Jurkat, Clone E6-1 (cell line): ENCODE measurements around the gene FAM107B. TPM values are rescaled to one million over a fixed set of nuclear protein-coding genes. Genes with fewer than 3 reads are reported as not detected.
"Not testable (repeated sequence)": the region's sequence is repeated elsewhere in the genome, so short reads cannot be mapped to it uniquely, and the experiment has no call there.

Experiments used
- DNase-seq: peaks from one replicate; pipeline ENCODE4 v3.0.0-alpha.2; 2011; ENCODE audit warnings: low read depth, low spot score
- H3K4me3 ChIP-seq: 2 replicates; pipeline ENCODE4 v1.5.1; 2011; ENCODE audit warnings: mild to moderate bottlenecking, low read length, control low read depth, moderate library complexity
- polyA plus RNA-seq: library from polyadenylated mRNA; unstranded; fragments of >200 nt; gene quantifications from one replicate; pipeline ENCODE4 v1.2.1, GENCODE V29; 2012; ENCODE audit warnings: missing spikeins; ENCODE audit not compliant: insufficient read length, insufficient read depth

Gene FAM107B
- 32.2 TPM for polyA plus RNA-seq

DNA sequence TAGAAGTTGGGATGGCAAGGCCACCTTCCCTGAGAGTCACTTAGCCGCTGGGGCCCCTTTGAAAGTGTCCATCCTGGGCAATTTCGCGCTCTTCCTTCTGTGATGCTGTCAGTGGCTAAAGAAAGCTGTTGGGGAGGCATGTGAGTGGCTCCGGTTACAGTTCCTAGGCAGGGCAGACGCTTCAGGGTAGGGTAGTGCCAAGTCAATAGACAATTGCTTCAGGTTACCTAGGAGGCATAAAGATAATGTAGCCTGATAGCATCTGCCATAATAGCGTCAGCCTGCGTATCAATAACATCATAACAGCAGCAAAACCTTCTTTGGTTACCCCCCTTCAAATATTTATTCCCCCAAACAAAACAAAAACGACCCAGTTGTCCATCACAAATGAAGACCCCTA, at the start of gene FAM107B:
Gene FAM107B, minus strand, starts transcription at position 101 of the 400 bp plus-strand sequence. CDS start 234 bp downstream, outside the sequence.
- no peak for DNase-seq

DNA sequence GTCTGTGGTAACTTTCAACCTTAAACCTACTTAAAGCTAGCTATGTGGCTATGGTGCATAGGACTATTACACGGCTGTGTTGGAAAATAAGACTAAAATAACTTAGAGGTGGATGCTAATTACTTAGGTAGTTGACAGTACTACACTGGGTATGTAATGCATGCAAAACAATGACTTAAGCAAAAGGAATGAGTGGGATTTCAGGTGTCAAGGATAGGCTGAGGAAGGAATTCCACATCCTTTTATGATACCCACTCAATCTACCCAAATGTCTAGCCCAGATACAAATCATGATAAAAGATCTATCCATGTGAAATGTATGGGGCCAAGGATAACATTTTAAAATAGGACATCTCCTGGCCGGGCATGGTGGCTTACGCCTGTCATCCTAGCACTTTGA, 49.3 kb upstream of the FAM107B start:
- H3K4me3 ChIP-seq: no peak overlapping the region
- no peak for DNase-seq

More for the DNA sequence above, at the start of gene FAM107B:
- H3K4me3 ChIP-seq: no peak within 1 kb of the TSS

DNA sequence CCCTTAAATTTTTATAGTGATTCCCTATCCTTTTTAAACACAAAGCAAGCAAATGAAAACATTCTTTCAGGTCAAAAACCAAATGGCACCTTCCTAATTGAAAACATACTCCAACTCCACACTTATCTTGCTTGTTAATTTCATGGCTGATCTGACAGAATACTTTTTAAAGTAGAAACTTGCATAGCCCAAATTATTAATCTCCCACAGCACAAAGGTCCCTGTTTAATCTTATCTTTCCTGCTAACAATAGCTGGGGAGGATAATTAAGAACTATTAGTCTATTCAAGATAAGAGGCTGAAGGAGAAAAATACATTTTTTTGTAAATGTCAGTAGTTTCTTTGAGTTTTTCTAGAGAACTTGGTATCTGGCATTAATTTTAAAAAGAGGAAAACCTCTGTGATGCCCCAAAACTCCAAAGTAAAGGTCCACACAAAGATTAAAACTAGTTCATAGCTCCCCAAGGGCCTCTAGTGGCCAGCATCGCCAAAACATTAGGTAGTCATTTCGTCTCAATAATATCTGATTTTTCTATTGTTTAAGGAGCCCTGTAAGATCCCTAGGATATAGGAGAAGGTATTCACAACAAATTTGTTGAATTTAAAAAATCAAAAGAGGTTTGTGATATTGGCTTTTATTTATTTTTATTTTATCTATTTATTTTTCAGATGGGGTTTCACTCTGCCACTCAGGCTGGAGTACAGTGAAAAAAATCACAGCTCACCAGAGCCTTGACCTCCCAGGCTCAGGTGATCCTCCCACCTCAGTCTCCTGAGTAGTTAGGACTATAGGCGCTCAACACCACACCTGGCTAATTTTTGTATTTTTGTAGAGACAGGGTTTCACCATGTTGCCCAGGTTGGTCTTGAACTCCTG, 48.4 kb upstream of the FAM107B start:
- no peak for DNase-seq
- H3K4me3 ChIP-seq: no peak overlapping the region

DNA sequence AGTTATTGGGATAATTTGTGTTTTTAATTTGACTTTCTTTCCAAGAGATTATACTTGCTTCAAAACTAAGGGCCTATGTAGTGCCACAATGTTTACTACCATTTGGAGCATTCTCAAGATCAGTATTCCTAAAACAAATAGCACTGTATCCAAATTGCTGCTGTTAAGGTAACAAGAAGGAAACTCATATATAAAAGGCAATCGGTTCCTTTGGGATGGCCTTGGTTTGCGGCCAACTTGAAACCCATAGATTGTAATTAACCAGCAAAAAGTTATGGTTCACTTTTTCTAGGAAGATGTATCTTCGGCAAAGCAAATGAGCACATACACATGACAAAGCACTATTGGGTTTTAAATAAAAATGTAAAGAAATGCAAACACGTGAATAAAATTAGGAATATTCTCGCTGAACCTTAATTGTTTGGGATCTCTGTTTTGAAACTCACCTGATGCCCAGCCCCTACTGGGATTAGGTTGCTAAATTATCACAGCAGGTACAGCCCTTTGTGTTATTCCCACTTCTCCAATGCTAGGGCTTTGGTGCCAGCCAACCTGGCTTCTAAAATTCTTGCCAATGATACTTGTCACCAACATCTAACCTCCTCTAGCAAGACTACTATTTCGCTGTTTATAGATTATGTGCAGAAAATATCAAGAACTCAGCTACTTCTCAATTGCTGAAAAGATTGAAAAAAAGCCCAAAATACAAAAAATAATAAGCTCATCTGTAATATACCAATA, 47.1 kb upstream of the FAM107B start:
- no peak for DNase-seq
- H3K4me3 ChIP-seq: no peak overlapping the region

DNA sequence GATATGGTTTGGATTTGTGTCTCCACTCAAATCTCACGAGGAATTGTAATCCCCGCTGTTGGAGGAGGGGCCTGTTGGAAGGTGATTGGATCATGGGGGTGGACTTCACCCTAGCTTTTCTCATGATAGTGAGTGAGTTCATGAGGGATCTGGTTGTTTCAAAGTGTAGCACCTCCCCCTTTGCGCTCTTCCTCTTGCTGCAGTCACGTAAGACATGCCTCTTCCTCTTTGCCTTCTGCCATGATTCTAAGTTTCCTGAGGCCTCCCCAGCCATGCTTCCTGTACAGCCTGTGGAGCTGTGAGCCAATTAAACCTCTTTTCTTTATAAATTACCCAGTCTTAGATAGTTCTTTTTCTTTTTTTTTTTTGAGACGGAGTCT, 46.1 kb upstream of the FAM107B start:
- no peak overlapping the region for H3K4me3 ChIP-seq
- DNase-seq: no peak

DNA sequence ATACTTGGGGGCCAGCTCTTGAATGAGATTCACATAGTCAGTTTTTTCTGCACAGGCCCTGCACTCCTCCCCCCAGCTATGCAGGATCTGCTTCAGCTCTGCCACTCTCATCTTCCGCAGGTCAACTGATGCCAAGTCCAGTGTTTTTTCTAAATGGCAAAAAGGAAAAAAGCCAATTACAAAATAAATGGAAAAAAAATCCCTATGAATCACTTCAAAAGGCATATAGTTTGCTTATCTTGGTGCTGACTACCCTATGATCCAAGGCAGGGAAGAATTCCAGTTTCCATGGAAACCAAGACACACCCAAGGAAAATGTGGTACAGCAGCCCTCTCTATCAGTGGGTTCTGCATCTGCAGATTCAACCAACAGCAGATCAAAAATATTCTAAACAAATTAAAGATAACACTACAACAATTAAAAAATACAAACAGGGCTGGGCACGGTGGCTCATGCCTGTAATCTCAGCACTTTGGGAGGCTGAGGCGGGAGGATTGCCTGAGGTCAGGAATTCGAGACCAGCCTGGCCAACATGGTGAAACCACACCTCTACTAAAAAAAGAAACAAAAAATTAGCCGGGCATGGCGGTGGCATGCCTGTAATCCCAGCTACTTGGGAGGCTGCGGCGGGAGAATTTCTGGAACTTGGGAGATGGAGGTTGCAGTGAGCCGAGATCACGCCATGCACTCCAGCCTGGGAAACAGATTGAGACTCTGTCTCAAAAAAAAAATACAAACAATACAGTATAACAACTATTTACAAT, 45.5 kb upstream of the FAM107B start:
- no peak for DNase-seq
- H3K4me3 ChIP-seq: no peak overlapping the region

DNA sequence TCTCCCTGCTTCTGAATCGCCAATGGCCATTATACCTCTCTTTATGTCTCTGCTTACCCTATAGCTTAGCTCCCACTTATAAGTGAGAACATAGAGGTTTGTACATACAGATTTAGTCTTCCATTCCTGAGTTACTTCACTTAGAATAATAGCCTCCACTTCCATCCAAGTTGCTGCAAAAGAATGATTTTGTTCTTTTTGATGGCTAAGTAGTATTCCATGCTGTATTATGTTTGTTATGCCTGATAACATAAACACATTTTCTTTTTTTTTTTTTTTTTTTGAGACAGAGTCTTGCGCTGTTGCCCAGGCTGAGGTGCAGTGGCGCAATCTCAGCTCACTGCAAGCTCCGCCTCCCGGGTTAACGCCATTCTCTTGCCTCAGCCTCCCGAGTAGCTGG, 42.0 kb upstream of the FAM107B start:
- not testable (repeated sequence) for DNase-seq, H3K4me3 ChIP-seq

DNA sequence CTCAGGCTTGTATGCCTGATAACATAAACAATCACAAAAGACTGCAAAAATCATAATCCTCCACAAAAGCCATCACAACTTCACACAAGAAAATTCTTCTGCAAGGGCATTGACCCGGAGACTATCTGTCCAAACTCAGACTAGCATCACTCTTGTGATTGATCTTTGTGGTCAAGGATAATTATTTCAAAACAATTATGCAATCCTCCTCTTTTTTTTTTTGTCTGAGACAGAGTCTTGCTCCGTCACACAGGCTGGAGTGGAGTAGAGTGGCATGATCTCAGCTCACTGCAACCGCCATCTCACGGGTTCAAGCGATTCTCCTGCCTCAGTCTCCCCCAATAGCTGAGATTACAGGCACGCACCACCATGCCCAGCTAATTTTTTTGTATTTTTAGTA, 41.0 kb upstream of the FAM107B start:
- DNase-seq: no peak
- no peak overlapping the region for H3K4me3 ChIP-seq

DNA sequence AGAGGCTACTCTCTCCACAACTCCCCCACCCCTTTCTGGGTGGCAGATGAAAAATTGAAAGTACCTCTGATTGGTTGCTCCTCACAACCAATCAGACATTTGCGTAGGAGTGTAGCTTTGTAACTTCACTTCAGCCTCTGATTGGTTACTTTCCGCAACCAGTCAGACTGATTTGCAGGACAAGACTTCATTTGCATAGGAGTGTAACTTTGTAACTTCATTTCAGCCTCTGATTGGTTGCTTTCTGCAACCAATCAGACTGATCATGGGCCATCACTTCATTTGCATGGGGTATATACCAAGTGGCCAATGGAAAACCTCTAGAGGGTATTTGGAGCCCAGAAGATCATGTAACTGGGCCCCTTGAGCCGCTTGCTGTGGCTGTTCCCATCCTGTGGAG, 37.6 kb upstream of the FAM107B start:
- peak; percentile 23 for DNase-seq
- H3K4me3 ChIP-seq: no peak overlapping the region

DNA sequence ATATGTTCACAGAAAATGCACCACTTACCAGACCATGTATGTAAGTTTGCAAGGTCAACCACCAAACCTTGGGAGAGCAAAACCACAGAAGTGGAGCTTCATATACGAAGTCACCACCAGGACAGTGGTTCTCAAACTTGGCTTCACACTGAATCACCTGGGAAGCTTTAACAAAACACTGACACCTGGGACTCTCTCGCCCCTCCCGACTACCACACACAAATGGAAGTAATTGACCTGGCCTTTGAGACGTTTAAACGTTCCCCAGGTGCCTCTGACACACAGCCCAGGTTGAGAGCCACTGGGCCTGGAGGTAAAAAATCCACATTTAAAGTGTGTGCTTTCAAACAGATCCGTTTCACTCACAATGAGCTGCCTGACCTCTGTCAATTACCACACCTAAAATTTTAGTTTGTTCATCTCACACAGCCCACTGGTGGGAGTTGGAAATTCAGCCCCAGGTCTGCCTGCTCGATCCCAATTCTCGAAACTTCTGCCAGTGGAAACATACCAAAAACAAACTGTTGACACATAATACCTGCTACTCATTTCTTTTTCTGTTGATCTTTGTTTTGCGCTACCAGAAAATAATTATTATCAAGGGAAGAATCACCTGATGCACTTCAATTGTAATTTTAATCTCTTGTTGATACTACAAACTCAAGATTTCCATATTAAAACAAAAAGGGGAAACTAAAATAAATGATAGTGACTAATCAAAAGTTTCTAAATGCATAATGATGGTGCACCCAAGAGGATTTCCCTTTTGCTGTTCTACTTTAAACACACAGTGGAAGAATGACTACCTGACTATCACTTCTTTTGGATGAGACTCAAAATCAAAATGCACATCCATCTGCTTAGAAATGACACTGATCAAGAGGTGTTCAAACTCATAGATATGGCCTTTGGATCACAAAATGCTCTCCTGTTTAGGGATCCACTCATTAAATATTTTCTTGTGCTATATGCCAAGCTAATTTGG, 36.6 kb upstream of the FAM107B start:
- no peak for DNase-seq

DNA sequence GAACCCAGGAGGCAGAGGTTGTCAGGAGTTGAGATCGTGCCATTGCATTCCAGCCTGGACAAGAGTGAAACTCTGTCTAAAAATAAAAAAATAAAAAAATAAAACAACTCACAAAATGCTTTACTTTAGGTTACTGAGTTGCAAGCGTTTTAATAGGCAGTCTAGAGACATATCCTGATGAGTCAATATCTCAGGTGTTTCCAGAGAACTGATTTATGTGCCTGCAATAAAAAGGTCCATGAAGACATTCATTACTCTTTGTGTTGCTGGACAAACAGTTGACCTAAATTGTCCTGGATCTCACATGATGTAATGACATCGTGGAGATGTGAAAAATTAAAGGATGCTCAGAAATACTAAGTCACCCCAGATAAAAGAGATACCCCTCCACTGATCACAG, 31.6 kb upstream of the FAM107B start:
- DNase-seq: no peak
- no peak overlapping the region for H3K4me3 ChIP-seq

More for the DNA sequence above, 36.6 kb upstream of the FAM107B start:
- H3K4me3 ChIP-seq: no peak overlapping the region

DNA sequence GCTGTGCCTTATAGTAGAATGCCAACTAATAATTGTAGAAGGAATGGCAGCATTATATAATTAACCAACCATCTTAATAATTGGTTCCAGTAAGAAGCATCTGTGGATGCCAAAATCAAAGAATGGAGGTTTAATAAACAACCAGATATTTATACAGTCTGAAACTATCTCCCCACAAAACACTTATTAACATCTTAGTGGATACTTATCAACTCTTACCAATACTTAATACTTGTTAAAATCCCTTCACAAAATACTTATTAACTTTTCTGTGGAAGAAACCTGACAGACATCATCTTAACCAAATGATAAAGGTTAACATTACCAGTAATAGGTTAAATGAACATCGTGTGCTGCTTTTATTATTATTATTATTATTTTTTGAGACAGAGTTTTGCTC, 29.1 kb upstream of the FAM107B start:
- no peak for DNase-seq
- H3K4me3 ChIP-seq: no peak overlapping the region

DNA sequence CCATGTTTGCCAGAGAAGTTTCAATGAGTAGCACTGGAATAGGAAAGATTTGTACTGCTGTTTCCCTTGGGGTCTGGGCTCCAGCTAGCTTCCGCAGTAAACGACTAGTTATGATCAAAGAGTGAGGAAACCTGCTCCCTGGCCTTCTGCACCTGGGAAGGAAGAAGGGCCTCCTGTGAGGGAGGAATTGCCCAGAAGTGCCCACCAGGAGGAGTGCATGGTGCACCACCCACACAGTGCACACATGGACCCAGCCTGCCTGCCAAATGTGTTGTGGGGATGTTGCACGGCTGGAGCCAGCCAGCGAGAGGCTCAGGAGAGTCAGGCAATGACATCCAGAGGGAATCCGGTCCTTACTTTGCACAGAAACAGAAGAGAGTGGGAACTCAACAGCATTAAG, 27.0 kb upstream of the FAM107B start:
- no peak for DNase-seq
- H3K4me3 ChIP-seq: no peak overlapping the region

DNA sequence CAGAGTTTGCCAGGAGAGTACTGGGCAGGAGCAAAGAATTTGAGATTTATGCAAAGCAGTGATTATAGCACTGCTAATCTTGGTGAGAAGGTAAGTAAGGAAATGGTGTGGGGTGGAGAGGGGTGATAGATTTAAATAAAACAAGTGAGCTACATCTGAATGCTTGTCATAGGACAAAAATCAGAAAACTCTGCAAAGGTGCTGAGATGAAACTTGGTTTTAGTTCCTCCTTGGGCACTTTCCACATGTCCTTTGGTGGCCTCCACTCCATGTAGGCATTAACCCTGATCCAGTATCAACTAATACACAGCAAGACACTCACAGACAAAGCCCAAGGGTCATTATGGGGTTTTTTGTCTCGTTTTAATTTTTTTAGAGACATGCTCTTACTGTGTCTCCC, 25.7 kb upstream of the FAM107B start:
- no peak overlapping the region for H3K4me3 ChIP-seq
- no peak for DNase-seq

DNA sequence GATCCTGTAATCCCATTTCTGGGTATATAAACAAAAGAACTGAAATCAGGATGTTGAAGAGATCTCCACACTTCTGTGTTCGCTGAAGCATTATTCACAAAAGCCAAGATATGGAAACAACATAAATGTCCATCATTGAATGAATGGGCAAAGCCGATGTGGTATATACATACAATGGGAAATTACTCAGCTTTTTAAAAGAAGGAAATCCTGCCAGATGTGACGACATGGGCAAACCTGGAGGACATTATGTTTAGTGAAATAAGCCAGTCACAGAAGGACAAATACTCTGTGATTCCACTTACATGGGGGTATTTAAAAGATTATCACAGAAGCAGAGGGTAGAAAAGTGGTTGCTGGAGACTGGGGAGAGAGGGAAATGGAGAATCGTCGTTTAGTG, 23.9 kb upstream of the FAM107B start:
- H3K4me3 ChIP-seq: no peak overlapping the region
- DNase-seq: no peak

DNA sequence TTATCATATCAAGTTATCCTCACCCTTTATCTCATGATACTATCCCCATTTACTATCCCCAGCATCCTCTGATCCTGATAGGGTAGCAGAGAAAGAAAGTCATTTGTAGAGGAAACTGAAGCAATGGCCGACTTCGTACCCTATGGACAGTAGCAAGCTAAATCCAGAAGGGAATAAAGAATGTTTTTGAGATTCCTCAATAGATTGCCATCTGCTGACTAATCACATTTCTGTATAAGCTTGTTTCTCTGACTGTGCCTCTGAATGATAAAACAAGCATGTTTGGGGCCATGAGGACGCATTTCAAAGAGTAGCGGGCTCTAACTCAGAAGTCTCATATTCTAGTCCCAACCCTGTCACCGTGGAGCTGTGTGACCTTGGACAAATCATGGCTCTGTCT, 13.2 kb upstream of the FAM107B start:
- H3K4me3 ChIP-seq: no peak overlapping the region
- DNase-seq: no peak

DNA sequence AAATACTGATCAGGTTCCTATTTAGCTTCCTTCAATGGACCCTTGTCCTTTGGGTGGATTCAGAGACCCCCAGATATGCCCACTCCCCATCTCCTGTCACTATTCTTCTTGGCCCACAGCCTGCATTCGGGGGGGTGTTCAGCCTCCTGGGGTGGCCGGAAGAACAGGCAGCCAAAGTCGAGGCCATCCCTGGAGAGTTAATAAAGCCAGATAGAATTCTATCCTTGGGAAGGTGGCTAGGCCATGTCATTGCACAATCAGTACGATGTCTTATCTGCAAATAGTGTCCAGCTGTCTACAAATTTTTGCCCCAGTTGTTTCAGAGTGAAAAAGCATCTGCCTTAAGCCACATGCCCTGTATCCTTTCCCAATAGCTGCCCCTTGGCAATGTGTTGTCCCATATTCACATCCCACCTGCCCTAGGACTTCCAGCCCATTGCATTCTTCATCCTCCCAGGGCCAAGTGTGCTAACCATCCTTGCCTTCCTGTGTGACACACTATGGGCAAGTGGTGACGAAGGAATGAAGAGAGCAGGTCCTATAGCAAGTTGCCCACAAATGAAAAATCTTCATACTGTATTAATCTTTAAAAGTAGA, 9.9 kb upstream of the FAM107B start:
- H3K4me3 ChIP-seq: no peak overlapping the region
- no peak for DNase-seq

DNA sequence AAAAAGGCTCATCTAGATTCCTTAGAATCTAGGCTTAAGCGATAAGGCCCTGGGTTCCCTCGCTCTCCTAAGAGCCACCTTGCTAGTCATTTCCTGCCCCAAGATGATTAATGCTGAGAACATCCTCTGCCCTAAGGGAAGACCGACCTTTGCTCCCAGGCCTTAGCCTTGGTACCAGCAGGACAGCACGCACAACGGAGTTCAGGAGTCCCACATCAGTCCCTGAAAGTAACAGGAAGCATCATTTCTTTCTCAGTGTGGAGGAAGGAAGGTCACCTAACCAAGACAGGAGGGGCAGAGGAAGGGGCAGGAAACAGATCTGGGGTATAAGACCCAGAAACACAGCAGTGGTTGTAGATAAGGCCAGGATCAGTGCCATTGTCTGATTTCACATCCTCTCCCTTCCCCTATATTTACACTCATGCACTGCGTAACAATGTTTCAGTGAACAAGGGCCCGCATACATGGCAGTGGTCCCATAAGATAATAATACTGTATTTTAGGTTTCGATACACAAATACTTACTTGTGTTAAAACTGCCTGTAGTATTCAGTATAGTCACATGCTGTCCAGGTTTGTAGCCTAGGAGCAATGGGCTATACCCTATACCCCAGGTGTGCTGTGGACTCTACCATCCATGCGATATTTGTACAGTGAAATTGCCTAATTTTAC, 8.1 kb upstream of the FAM107B start:
- DNase-seq: no peak

More for the DNA sequence above, 8.1 kb upstream of the FAM107B start:
- H3K4me3 ChIP-seq: no peak overlapping the region
